Activated CD4-positive, alpha-beta T cell treated with anti-CD3 and anti-CD28 coated beads, Interleukin-2, amount 10 ng/mL, durations not matched to agents 7 days and 5 days (primary cell): Measurements from ENCODE around the gene SLC35B2. TPM values are rescaled to one million over a fixed set of nuclear protein-coding genes. Genes with fewer than 3 reads are reported as not detected.

ENCODE experiments used
- CTCF ChIA-PET: fragments of 350-600 bp; sonication (Branson Sonifier 250); formaldehyde crosslinking; loops from one replicate; lab custom pipeline; 2021; ENCODE audit warnings: antibody characterized with exemption; lab: Charles Lee
- POLR2A ChIA-PET: fragments of 350-600 bp; sonication (Branson Sonifier 250); formaldehyde crosslinking; loops from one replicate; lab custom pipeline; 2021; ENCODE audit warnings: antibody characterized with exemption; lab: Charles Lee
- DNase-seq: peaks from one replicate; pipeline ENCODE4 v3.0.0-alpha.2; 2020
- H3K27ac Mint-ChIP-seq: one replicate; pipeline ENCODE4 v1.8.0; 2021; ENCODE audit warnings: mild to moderate bottlenecking, moderate library complexity, mixed read lengths
- H3K27me3 Mint-ChIP-seq: one replicate; pipeline ENCODE4 v1.8.0; 2021; ENCODE audit warnings: mixed read lengths
- H3K36me3 Mint-ChIP-seq: one replicate; pipeline ENCODE4 v1.8.0; 2021; ENCODE audit warnings: low read depth, mixed read lengths
- H3K4me1 Mint-ChIP-seq: one replicate; pipeline ENCODE4 v1.8.0; 2021; ENCODE audit warnings: mixed read lengths
- H3K4me3 Mint-ChIP-seq: one replicate; pipeline ENCODE4 v1.8.0; 2021; ENCODE audit warnings: mild to moderate bottlenecking, moderate library complexity, mixed read lengths
- H3K9me3 Mint-ChIP-seq: one replicate; pipeline ENCODE4 v1.8.0; 2021; ENCODE audit warnings: mixed read lengths
- total RNA-seq, 2 experiments: library from RNA; stranded (reverse); gene quantifications; one replicate each; pipeline ENCODE4 v1.2.3, GENCODE V29; 2021

The SLC35B2 gene
- total RNA-seq, 2 experiments from 2014 or later, result 29.5 to 30.1 TPM

- H3K27ac Mint-ChIP-seq, result no peak overlapping the region
- no peaks in the 10 kb centered on the region for H3K9me3 Mint-ChIP-seq
- no peaks in the 10 kb centered on the region for H3K36me3 Mint-ChIP-seq
- DNase-seq, result no peak
- H3K4me3 Mint-ChIP-seq, result no peak overlapping the region
- ChIA-PET CTCF (interaction anchor here (1.1 kb wide), 1 partner anchor 20 kb away, joined by 4 read pairs; no protein-coding TSS in a partner anchor), POLR2A (no interaction called here)
- H3K27me3 Mint-ChIP-seq, result peaks cover 15% of the 10 kb centered on the region
- H3K4me1 Mint-ChIP-seq, result peaks cover 23% of the 10 kb centered on the region
Measured at GRCh38 chr6:44217332-44218143, 39.8 kb downstream of the SLC35B2 start.

- POLR2A ChIA-PET, result no interaction called here
Measured at GRCh38 chr6:44216677-44217331, 40.5 kb downstream of the SLC35B2 start, which contains the start of gene MYMX. Gene MYMX, plus strand, starts transcription at chr6:44216926. Its CDS starts 546 bp downstream, at chr6:44217472.

GRCh38 chr6:44214307-44214706 is 43.0 kb downstream of the SLC35B2 start:
- peaks cover 6% of the 10 kb centered on the region for H3K4me1 Mint-ChIP-seq
- POLR2A ChIA-PET, result no interaction called here
- H3K36me3 Mint-ChIP-seq, result no peaks in the 10 kb centered on the region
- H3K4me3 Mint-ChIP-seq, result no peak overlapping the region
- H3K9me3 Mint-ChIP-seq, result no peaks in the 10 kb centered on the region
- H3K27ac Mint-ChIP-seq, result no peak overlapping the region
- CTCF ChIA-PET, result no interaction called here
- DNase-seq, result no peak
- H3K27me3 Mint-ChIP-seq, result peaks cover 18% of the 10 kb centered on the region

More at GRCh38 chr6:44216677-44217331, 40.5 kb downstream of the SLC35B2 start, which contains the start of gene MYMX:
- no peaks in the 10 kb centered on the region for H3K36me3 Mint-ChIP-seq
- peaks cover 15% of the 10 kb centered on the region for H3K27me3 Mint-ChIP-seq
- peaks cover 19% of the 10 kb centered on the region for H3K4me1 Mint-ChIP-seq
- CTCF ChIA-PET, result no interaction called here
- no peak for DNase-seq
- no peak within 1 kb of the TSS for H3K27ac Mint-ChIP-seq
- no peak within 1 kb of the TSS for H3K4me3 Mint-ChIP-seq
- H3K9me3 Mint-ChIP-seq, result no peaks in the 10 kb centered on the region

GRCh38 chr6:44211284-44211683 is 46.0 kb downstream of the SLC35B2 start:
- Mint-ChIP-seq H3K27me3 (peaks cover 13% of the 10 kb centered on the region), H3K27ac (no peak overlapping the region), H3K4me3 (no peak overlapping the region), H3K4me1 (no peaks in the 10 kb centered on the region), H3K36me3 (no peaks in the 10 kb centered on the region), H3K9me3 (no peaks in the 10 kb centered on the region)
- CTCF ChIA-PET, result interaction anchor here (0.5 to 1.6 kb wide), 5 partner anchors 10 to 37 kb away, joined by 3 to 7 read pairs (median 4); no protein-coding TSS in a partner anchor
- no peak for DNase-seq
- POLR2A ChIA-PET, result no interaction called here

- CTCF ChIA-PET, result interaction anchor here (1.9 kb wide), 1 partner anchor 20 kb away, joined by 5 read pairs; no protein-coding TSS in a partner anchor
- Mint-ChIP-seq H3K4me3 (no peak overlapping the region), H3K27ac (no peak overlapping the region), H3K9me3 (no peaks in the 10 kb centered on the region), H3K27me3 (peaks cover 17% of the 10 kb centered on the region), H3K4me1 (no peaks in the 10 kb centered on the region), H3K36me3 (no peaks in the 10 kb centered on the region)
- POLR2A ChIA-PET, result no interaction called here
- no peak for DNase-seq
Measured at GRCh38 chr6:44207966-44208365, 49.4 kb downstream of the SLC35B2 start.

Other genes starting within 250 kb of the SLC35B2 start
- 10 to 100 TPM; 37.6 to 47.2 TPM for gene MRPL14, start 130.1 kb downstream of the SLC35B2 start, total RNA-seq
- 10 to 100 TPM; 14.5 to 15.3 TPM for gene TMEM63B, start 130.0 kb downstream of the SLC35B2 start, total RNA-seq
- 1 to 10 TPM; 2.5 to 3.0 TPM for gene CAPN11, start 98.7 kb downstream of the SLC35B2 start, total RNA-seq
- gene MYMX, start 40.6 kb downstream of the SLC35B2 start, total RNA-seq, result not detected
- 10 to 100 TPM; 38.5 to 46.9 TPM for gene SLC29A1, start 33.9 kb downstream of the SLC35B2 start, total RNA-seq
- 100 to 1,000 TPM; 522 to 571 TPM for gene HSP90AB1, start 10.4 kb downstream of the SLC35B2 start, total RNA-seq
- 10 to 100 TPM; 14.7 to 15.3 TPM for gene NFKBIE, start 8.0 kb upstream of the SLC35B2 start, total RNA-seq
- gene TMEM151B, start 12.9 kb upstream of the SLC35B2 start, total RNA-seq, result not detected
- gene AARS2, start 55.8 kb upstream of the SLC35B2 start, total RNA-seq, result 10 to 100 TPM; 16.8 to 19.6 TPM
- gene SPATS1, start 85.1 kb upstream of the SLC35B2 start, total RNA-seq, result not detected
- 10 to 100 TPM; 24.4 to 29.8 TPM for gene CDC5L, start 130.2 kb upstream of the SLC35B2 start, total RNA-seq